Activated naive CD4-positive, alpha-beta T cell treated with anti-CD3 and anti-CD28 coated beads, Interleukin-2, amount 10 ng/mL, durations not matched to agents 7 days and 5 days (primary cell): ENCODE results near the gene ABCC3.
"Not testable (repeated sequence)": the region's sequence is repeated elsewhere in the genome, so short reads cannot be mapped to it uniquely, and the experiment has no call there.

Source experiments
- CTCF ChIA-PET: fragments of 350-600 bp; sonication (Branson Sonifier 250); formaldehyde crosslinking; loops from one replicate; lab custom pipeline; 2021; ENCODE audit warnings: antibody characterized with exemption; lab: Charles Lee
- DNase-seq: peaks from one replicate; pipeline ENCODE4 v3.0.0-alpha.2; 2020
- H3K27ac Mint-ChIP-seq: one replicate; pipeline ENCODE4 v1.8.0; 2021; ENCODE audit warnings: mild to moderate bottlenecking, moderate library complexity, mixed read lengths
- H3K27me3 Mint-ChIP-seq: one replicate; pipeline ENCODE4 v1.8.0; 2021; ENCODE audit warnings: mild to moderate bottlenecking, mixed read lengths
- H3K36me3 Mint-ChIP-seq: one replicate; pipeline ENCODE4 v1.8.0; 2021; ENCODE audit warnings: mixed read lengths
- H3K4me1 Mint-ChIP-seq: one replicate; pipeline ENCODE4 v1.8.0; 2021; ENCODE audit warnings: mixed read lengths
- H3K4me3 Mint-ChIP-seq: one replicate; pipeline ENCODE4 v1.8.0; 2021; ENCODE audit warnings: mild to moderate bottlenecking, moderate library complexity, mixed read lengths
- H3K9me3 Mint-ChIP-seq: one replicate; pipeline ENCODE4 v1.8.0; 2021; ENCODE audit warnings: mixed read lengths

ABCC3 gene

GRCh38 chr17:50680126-50680525 lies 45.4 kb downstream of the ABCC3 start:
- no peak for DNase-seq
- H3K27me3 Mint-ChIP-seq: peaks cover 74% of the 10 kb centered on the region
- no peak overlapping the region for H3K4me3 Mint-ChIP-seq
- CTCF ChIA-PET: no interaction called here
- H3K4me1 Mint-ChIP-seq: peaks cover 5% of the 10 kb centered on the region
- no peaks in the 10 kb centered on the region for H3K9me3 Mint-ChIP-seq
- no peak overlapping the region for H3K27ac Mint-ChIP-seq
- H3K36me3 Mint-ChIP-seq: no peaks in the 10 kb centered on the region

GRCh38 chr17:50680543-50681262 lies 46.0 kb downstream of the ABCC3 start:
- peaks cover 74% of the 10 kb centered on the region for H3K27me3 Mint-ChIP-seq
- not testable (repeated sequence) for H3K36me3 Mint-ChIP-seq, H3K4me3 Mint-ChIP-seq, H3K27ac Mint-ChIP-seq, DNase-seq, H3K4me1 Mint-ChIP-seq, H3K9me3 Mint-ChIP-seq
- CTCF ChIA-PET: interaction anchor here (1.0 to 1.1 kb wide), 2 partner anchors 14 to 50 kb away, joined by 3 read pairs; no protein-coding TSS in a partner anchor

DNA sequence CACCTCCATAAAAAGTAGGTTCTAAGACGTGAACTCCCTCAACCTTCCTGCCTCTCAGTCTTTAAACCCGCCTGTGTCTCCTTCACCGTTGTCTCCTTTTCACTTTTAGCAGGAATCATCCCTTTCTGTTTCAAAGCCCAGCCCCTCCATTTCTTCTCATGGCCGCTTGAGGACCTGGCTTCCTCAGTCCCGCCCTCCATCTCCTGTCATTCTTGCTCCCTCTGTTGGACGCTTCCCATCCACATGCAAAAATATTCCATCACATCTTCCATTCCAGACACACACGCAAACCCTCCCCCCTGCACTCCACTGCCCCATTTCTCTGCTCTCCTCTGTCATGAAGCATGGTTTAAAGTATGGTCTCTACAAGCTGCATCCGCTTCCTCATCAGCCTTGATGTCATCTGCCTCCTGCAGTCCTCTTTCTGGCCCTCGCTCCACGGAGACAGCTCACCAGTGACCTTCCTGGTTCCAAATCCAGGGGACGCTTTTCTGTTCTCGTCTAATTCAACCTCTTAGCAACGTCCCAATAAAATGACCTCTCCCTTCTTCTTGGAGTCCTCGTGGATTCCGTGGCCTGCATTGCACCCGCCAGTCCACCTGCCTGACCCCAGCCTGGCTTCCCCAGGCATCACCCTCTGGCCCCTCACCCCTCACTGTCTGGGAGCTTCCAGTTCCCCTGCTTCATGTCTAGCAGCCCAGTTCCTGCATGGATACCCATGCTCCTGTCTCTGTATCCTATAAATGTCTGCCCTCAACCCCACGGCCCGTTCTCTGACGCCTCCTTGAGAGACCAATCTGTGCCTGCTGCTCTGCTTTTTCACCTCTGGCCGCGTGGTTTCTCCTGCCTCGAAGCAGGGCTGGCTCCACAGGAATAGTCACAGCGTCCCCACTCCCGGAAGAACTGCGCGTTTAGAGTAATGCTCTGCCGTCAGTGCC lies 46.9 kb downstream of the ABCC3 start:
- Mint-ChIP-seq H3K4me1 (peaks cover 5% of the 10 kb centered on the region), H3K9me3 (no peaks in the 10 kb centered on the region), H3K36me3 (no peaks in the 10 kb centered on the region), H3K27ac (no peak overlapping the region), H3K27me3 (peaks cover 73% of the 10 kb centered on the region), H3K4me3 (no peak overlapping the region)
- CTCF ChIA-PET: interaction anchor here (1.0 to 1.1 kb wide), 4 partner anchors 10 to 199 kb away, joined by 3 to 4 read pairs (median 3); no protein-coding TSS in a partner anchor
- DNase-seq: peak; percentile 33

DNA sequence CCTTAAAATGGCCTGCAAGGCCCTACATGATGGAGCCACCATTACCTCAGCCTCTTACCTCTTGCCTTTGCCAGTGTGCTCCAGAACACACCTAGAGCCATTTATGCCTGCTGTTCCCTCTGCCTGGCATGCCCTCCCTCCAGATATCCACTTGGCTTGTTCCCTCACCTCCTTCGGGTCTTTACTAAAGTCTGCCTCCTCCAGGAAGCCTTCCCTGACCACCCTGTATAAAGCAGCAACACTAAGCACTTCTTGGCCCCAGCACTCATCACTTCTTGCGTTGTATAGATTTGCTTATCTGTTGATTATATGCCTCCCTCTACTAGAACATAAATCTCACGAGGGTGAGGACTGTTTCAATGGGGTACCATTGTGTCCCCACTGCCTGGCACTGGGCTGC lies 47.8 kb downstream of the ABCC3 start:
- Mint-ChIP-seq H3K4me3 (no peak overlapping the region), H3K36me3 (no peaks in the 10 kb centered on the region), H3K27ac (no peak overlapping the region), H3K27me3 (peaks cover 76% of the 10 kb centered on the region), H3K9me3 (no peaks in the 10 kb centered on the region), H3K4me1 (peaks cover 5% of the 10 kb centered on the region)
- CTCF ChIA-PET: interaction anchor here (1.0 to 1.1 kb wide), 2 partner anchors 9 to 200 kb away, joined by 3 to 4 read pairs; no protein-coding TSS in a partner anchor
- DNase-seq: no peak

DNA sequence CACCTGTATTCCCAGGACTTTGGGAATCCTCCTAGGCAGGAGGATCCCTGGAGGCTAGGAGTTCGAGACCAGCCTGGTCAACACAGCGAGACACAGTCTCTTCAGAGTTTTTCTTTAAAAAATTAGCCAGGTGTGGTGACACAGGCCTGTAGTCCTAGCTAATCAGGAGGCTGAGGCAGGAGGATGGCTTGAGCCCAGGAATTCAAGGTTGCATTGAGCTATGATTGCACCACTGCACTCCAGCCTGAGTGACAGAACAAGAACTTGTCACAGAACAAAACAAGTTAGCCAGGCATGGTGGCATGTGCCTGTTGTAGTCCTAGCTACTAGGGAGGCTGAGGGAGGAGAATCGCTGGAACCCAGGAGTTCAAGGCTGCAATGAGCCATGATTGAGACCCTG lies 48.3 kb downstream of the ABCC3 start:
- Mint-ChIP-seq H3K36me3 (no peaks in the 10 kb centered on the region), H3K27me3 (peaks cover 71% of the 10 kb centered on the region), H3K27ac (no peak overlapping the region), H3K4me3 (no peak overlapping the region), H3K9me3 (no peaks in the 10 kb centered on the region), H3K4me1 (peaks cover 5% of the 10 kb centered on the region)
- CTCF ChIA-PET: interaction anchor here (0.7 to 1.1 kb wide), 2 partner anchors 8 to 50 kb away, joined by 3 to 4 read pairs; no protein-coding TSS in a partner anchor
- no peak for DNase-seq

DNA sequence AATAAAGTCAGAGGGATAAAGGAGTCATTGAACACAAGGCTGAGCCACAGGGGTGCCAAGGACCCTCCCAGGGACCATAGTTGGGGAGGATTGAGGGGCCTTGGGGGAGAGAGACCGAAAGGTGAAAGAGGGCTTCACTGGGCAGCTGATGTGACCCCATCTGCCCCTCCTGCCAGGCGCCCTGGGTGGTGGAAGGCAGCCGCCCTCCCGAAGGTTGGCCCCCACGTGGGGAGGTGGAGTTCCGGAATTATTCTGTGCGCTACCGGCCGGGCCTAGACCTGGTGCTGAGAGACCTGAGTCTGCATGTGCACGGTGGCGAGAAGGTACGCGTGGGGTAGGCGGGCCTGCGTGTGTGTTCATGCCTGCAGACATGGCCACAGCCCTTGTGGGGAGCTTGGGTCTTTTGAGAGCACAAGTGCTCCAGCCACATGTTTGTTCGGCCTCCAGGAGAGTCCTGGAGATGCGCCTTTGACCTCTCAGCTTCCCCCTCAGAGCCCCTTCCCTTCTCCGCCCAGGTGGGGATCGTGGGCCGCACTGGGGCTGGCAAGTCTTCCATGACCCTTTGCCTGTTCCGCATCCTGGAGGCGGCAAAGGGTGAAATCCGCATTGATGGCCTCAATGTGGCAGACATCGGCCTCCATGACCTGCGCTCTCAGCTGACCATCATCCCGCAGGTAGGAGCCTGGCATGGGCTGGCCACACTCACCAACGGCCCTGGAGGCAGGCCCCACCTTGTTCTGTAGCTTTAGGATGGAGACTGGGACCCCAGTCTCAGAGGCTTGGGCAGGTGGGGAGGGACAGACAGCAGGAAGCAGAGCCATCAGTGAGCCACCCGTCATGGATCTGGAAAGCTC lies 49.0 kb downstream of the ABCC3 start:
- Mint-ChIP-seq H3K9me3 (no peaks in the 10 kb centered on the region), H3K4me3 (no peak overlapping the region), H3K27me3 (peaks cover 69% of the 10 kb centered on the region), H3K36me3 (no peaks in the 10 kb centered on the region), H3K4me1 (peaks cover 5% of the 10 kb centered on the region), H3K27ac (no peak overlapping the region)
- DNase-seq: no peak
- CTCF ChIA-PET: interaction anchor here (0.7 to 2.1 kb wide), 4 partner anchors 12 to 58 kb away, joined by 3 to 8 read pairs (median 4); no protein-coding TSS in a partner anchor

DNA sequence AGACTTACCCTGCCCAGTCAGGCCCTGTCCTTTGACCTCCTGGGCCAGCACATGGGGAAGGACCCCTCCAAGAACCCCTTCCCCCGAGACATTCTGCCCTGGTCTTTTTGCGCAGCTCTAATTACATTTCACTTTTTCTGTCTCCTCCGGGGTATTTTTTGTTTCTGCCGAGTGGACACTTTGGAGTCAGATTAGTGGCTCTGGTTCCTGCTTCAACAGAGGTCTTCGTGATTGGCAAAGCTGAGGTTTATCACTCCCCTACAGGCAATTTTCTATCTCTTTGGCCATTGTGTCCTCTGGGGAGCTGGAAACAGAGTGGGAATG lies 49.6 kb downstream of the ABCC3 start:
- CTCF ChIA-PET: interaction anchor here (1.0 to 2.1 kb wide), 4 partner anchors 10 to 58 kb away, joined by 3 to 8 read pairs (median 4); no protein-coding TSS in a partner anchor
- no peak for DNase-seq
- H3K4me1 Mint-ChIP-seq: peaks cover 5% of the 10 kb centered on the region
- no peak overlapping the region for H3K27ac Mint-ChIP-seq
- no peaks in the 10 kb centered on the region for H3K9me3 Mint-ChIP-seq
- no peaks in the 10 kb centered on the region for H3K36me3 Mint-ChIP-seq
- no peak overlapping the region for H3K4me3 Mint-ChIP-seq
- peaks cover 63% of the 10 kb centered on the region for H3K27me3 Mint-ChIP-seq

DNA sequence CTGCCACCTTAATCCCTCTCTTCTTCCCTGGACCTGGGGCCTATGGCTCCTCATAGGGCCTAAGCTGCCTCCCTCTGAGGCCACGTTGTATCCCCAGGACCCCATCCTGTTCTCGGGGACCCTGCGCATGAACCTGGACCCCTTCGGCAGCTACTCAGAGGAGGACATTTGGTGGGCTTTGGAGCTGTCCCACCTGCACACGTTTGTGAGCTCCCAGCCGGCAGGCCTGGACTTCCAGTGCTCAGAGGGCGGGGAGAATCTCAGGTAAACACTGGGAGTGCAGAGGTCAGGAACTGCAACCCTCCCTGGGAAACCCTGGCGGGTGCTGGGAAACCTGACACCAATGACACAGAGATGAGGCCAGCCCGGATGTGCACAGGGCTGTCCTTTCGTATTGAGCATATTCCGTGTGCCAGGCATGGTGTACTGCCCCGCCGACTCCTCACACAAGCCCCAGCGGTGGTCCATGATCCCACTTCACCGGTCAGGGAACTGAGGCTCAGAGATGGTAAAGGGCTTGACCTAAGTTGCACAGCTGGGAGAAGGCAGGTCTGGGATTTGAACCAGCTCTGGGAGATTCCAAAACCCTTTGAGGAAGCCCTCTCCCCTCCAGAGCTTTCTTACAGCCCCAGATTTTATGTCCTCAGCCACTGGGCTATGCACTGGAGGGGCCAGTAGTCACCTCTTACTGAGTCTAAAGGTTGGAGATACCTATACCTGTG lies 50.1 kb downstream of the ABCC3 start:
- Mint-ChIP-seq H3K9me3 (no peaks in the 10 kb centered on the region), H3K27ac (no peak overlapping the region), H3K27me3 (peaks cover 58% of the 10 kb centered on the region), H3K36me3 (no peaks in the 10 kb centered on the region), H3K4me3 (no peak overlapping the region), H3K4me1 (peaks cover 5% of the 10 kb centered on the region)
- CTCF ChIA-PET: interaction anchor here (1.0 to 2.1 kb wide), 4 partner anchors 9 to 205 kb away, joined by 3 to 8 read pairs (median 3); no protein-coding TSS in a partner anchor
- no peak for DNase-seq

DNA sequence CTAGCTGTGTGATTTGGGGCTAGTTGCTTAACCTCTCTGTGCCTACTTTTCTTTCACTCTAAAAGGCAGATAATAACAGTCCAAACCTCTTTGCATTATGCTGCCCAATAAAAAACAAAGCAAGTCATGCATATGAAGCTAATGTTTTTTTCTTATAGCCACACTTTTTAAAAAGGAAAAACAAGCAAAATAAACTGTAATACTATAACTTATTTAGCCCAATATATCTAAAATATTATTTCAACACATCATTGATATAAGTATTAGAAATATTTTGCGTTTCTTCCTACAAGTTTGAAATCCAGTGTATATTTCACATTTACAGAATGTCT lies 50.6 kb downstream of the ABCC3 start:
- Mint-ChIP-seq H3K27ac (no peak overlapping the region), H3K36me3 (no peaks in the 10 kb centered on the region), H3K4me1 (peaks cover 5% of the 10 kb centered on the region), H3K9me3 (no peaks in the 10 kb centered on the region), H3K27me3 (peaks cover 53% of the 10 kb centered on the region), H3K4me3 (no peak overlapping the region)
- CTCF ChIA-PET: interaction anchor here (1.1 to 2.1 kb wide), 3 partner anchors 55 to 206 kb away, joined by 3 to 8 read pairs (median 3); no protein-coding TSS in a partner anchor
- DNase-seq: no peak

GRCh38 chr17:50685691-50686493 lies 51.2 kb downstream of the ABCC3 start:
- CTCF ChIA-PET: interaction anchor here (1.1 kb wide), 1 partner anchor 207 kb away, joined by 3 read pairs; no protein-coding TSS in a partner anchor
- H3K9me3 Mint-ChIP-seq: no peaks in the 10 kb centered on the region
- no peak overlapping the region for H3K4me3 Mint-ChIP-seq
- DNase-seq: no peak
- H3K27me3 Mint-ChIP-seq: peaks cover 47% of the 10 kb centered on the region
- no peaks in the 10 kb centered on the region for H3K36me3 Mint-ChIP-seq
- H3K27ac Mint-ChIP-seq: no peak overlapping the region
- peaks cover 5% of the 10 kb centered on the region for H3K4me1 Mint-ChIP-seq

GRCh38 chr17:50686494-50687199 lies 52.0 kb downstream of the ABCC3 start:
- Mint-ChIP-seq H3K4me3 (no peak overlapping the region), H3K27ac (no peak overlapping the region), H3K36me3 (no peaks in the 10 kb centered on the region), H3K9me3 (no peaks in the 10 kb centered on the region), H3K4me1 (no peaks in the 10 kb centered on the region), H3K27me3 (peaks cover 39% of the 10 kb centered on the region)
- CTCF ChIA-PET: no interaction called here
- DNase-seq: no peak
